Measurements from ENCODE around the gene PDE5A. TPM values are rescaled to one million over a fixed set of nuclear protein-coding genes. Genes with fewer than 3 reads are reported as not detected.

The PDE5A gene
- polyA plus RNA-seq, 2 of the 4 experiments (the other 2 are of a cell fraction), result 0.27 to 1.0 TPM

DNA sequence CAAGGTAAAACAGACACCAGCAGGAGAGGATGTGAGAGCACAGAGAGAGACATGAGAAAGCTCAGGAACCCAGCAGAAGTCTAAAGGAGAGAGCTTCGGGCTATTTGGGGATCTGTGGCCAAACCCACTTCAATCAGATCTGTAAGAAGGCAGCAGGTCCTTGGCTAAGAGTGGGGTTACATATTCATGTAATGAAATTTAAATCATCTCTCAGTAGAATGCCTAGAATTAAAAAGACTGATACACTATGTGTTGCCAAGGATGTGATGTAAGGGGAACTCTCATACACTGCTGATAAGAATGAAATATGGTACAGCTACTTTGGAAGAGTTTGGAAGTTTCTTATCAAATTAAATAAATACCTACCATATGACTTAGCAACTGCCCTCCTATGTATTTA is 35.8 kb downstream of the PDE5A start:
- FAIRE-seq, result no peak
- no peak overlapping the region for H3K4me2 ChIP-seq
- H3K4me1 ChIP-seq, result no peaks in the 10 kb centered on the region
- no peaks in the 10 kb centered on the region for H3K9me3 ChIP-seq
- no peak overlapping the region for H3K4me3 ChIP-seq
- no peak overlapping the region for H3K27ac ChIP-seq
- 25% methylated on average over 1 of the region's 1 CpG for WGBS (ENCODE audit: missing lambda C conversion rate)
- DNase-seq (ENCODE audit: low read depth in 1 of 2, low spot score in 1 of 2), result no peak
- TF ChIP-seq POLR2A (IDR thresholded peaks at IDR 0.05; ENCODE audit: low read length), result no peak
- TF ChIP-seq EHF (CRISPR knock-in tag; IDR thresholded peaks at IDR 0.05), result no peak
- no peak for TF ChIP-seq CEBPB (IDR thresholded peaks at IDR 0.05)
- no peak for TF ChIP-seq FOSL2 (IDR thresholded peaks at IDR 0.05)
- no peak for TF ChIP-seq FOSL2 (CRISPR knock-in tag; IDR thresholded peaks at IDR 0.05)
- no peak for TF ChIP-seq ESRRA (IDR thresholded peaks at IDR 0.05; ENCODE audit: borderline replicate concordance, low read length)
- TF ChIP-seq ZNF302 (CRISPR knock-in tag; IDR thresholded peaks at IDR 0.05), result no peak
- TF ChIP-seq RARB (CRISPR knock-in tag; IDR thresholded peaks at IDR 0.05), result no peak
- TF ChIP-seq ZFP36 (IDR thresholded peaks at IDR 0.05; ENCODE audit: borderline replicate concordance, partially characterized antibody), result no peak
- no peak for TF ChIP-seq BHLHE40 (IDR thresholded peaks at IDR 0.05; ENCODE audit: low read depth, low read length)
- POLR2A ChIA-PET, result no interaction called here
- no peak for ATAC-seq
- CTCF ChIA-PET, result no interaction called here

DNA sequence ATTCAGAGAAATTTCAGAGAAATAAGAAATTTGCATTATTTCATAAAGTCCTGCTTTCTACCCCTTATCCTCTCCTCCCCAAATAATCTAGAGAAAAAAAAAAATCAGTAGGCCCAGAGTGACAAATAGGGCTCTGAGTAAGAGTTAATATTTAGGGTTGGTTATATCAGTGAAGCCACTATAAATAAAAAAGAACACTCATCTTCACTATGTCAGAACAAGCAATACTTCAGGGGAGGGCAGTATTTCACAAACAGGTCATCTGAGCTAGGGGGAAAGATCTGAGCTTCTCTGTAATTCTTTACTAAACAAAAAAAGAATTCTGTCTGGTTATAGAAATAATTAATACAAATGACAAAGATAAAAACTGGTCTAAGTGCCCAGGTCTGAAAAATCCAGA is 39.4 kb downstream of the PDE5A start:
- Histone ChIP-seq H3K4me1 (no peaks in the 10 kb centered on the region), H3K9me3 (no peaks in the 10 kb centered on the region), H3K4me3 (no peak overlapping the region), H3K4me2 (no peak overlapping the region), H3K27ac (no peak overlapping the region)
- ChIA-PET CTCF (no interaction called here), POLR2A (no interaction called here)
- FAIRE-seq, result no peak
- ATAC-seq, result no peak
- no peak for DNase-seq (ENCODE audit: low read depth in 1 of 2, low spot score in 1 of 2)
- TF ChIP-seq HEYL (CRISPR knock-in tag; IDR thresholded peaks at IDR 0.05), result no peak
- TF ChIP-seq, protein P1, sequence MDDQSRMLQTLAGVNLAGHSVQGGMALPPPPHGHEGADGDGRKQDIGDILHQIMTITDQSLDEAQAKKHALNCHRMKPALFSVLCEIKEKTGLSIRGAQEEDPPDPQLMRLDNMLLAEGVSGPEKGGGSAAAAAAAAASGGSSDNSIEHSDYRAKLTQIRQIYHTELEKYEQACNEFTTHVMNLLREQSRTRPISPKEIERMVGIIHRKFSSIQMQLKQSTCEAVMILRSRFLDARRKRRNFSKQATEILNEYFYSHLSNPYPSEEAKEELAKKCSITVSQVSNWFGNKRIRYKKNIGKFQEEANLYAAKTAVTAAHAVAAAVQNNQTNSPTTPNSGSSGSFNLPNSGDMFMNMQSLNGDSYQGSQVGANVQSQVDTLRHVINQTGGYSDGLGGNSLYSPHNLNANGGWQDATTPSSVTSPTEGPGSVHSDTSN (IDR thresholded peaks at IDR 0.05), result no peak
- TF ChIP-seq, protein P2, sequence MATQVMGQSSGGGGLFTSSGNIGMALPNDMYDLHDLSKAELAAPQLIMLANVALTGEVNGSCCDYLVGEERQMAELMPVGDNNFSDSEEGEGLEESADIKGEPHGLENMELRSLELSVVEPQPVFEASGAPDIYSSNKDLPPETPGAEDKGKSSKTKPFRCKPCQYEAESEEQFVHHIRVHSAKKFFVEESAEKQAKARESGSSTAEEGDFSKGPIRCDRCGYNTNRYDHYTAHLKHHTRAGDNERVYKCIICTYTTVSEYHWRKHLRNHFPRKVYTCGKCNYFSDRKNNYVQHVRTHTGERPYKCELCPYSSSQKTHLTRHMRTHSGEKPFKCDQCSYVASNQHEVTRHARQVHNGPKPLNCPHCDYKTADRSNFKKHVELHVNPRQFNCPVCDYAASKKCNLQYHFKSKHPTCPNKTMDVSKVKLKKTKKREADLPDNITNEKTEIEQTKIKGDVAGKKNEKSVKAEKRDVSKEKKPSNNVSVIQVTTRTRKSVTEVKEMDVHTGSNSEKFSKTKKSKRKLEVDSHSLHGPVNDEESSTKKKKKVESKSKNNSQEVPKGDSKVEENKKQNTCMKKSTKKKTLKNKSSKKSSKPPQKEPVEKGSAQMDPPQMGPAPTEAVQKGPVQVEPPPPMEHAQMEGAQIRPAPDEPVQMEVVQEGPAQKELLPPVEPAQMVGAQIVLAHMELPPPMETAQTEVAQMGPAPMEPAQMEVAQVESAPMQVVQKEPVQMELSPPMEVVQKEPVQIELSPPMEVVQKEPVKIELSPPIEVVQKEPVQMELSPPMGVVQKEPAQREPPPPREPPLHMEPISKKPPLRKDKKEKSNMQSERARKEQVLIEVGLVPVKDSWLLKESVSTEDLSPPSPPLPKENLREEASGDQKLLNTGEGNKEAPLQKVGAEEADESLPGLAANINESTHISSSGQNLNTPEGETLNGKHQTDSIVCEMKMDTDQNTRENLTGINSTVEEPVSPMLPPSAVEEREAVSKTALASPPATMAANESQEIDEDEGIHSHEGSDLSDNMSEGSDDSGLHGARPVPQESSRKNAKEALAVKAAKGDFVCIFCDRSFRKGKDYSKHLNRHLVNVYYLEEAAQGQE (IDR thresholded peaks at IDR 0.05), result no peak
- no peak for TF ChIP-seq RARB (CRISPR knock-in tag; IDR thresholded peaks at IDR 0.05)
- TF ChIP-seq SREBF2 (IDR thresholded peaks at IDR 0.05), result no peak
- no peak for TF ChIP-seq KDM1A (IDR thresholded peaks at IDR 0.05; ENCODE audit: low read depth)
- TF ChIP-seq PHF8 (IDR thresholded peaks at IDR 0.05; ENCODE audit: borderline replicate concordance, low read depth), result no peak
- no peak for TF ChIP-seq ZNF302 (CRISPR knock-in tag; IDR thresholded peaks at IDR 0.05)
- TF ChIP-seq, protein P3, sequence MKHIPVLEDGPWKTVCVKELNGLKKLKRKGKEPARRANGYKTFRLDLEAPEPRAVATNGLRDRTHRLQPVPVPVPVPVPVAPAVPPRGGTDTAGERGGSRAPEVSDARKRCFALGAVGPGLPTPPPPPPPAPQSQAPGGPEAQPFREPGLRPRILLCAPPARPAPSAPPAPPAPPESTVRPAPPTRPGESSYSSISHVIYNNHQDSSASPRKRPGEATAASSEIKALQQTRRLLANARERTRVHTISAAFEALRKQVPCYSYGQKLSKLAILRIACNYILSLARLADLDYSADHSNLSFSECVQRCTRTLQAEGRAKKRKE (CRISPR knock-in tag; IDR thresholded peaks at IDR 0.05; ENCODE audit: low read depth), result no peak
- TF ChIP-seq, protein P4, sequence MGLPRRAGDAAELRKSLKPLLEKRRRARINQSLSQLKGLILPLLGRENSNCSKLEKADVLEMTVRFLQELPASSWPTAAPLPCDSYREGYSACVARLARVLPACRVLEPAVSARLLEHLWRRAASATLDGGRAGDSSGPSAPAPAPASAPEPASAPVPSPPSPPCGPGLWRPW (IDR thresholded peaks at IDR 0.05), result no peak
- TF ChIP-seq GATA3 (IDR thresholded peaks at IDR 0.05; ENCODE audit: borderline replicate concordance), result no peak
- TF ChIP-seq TFCP2L1 (CRISPR knock-in tag; IDR thresholded peaks at IDR 0.05), result no peak
- TF ChIP-seq JUN (IDR thresholded peaks at IDR 0.05), result no peak
- TF ChIP-seq HOXB5 (CRISPR knock-in tag; IDR thresholded peaks at IDR 0.05), result no peak
- no peak for TF ChIP-seq CBX2 (IDR thresholded peaks at IDR 0.05; ENCODE audit: borderline replicate concordance, low read depth)
- no peak for TF ChIP-seq NFE2L2 (conservative IDR thresholded peaks at IDR 0.05; ENCODE audit: low read length)
- TF ChIP-seq BHLHE40 (IDR thresholded peaks at IDR 0.05; ENCODE audit: low read depth, low read length), result no peak
- no peak for TF ChIP-seq RCOR1 (IDR thresholded peaks at IDR 0.05; ENCODE audit: low read depth, low read length)
- TF ChIP-seq ZSCAN20 (CRISPR knock-in tag; IDR thresholded peaks at IDR 0.05), result no peak
- TF ChIP-seq CEBPB (IDR thresholded peaks at IDR 0.05), result no peak

Data from A549 (cell line).